NCI-H2081 (cell line): ENCODE data around the gene IST1.

Experiments used
- DNase-seq, 2 experiments: peaks; one replicate each; lab custom pipeline; 2025; lab: John Stamatoyannopoulos, UW

IST1 gene

DNA sequence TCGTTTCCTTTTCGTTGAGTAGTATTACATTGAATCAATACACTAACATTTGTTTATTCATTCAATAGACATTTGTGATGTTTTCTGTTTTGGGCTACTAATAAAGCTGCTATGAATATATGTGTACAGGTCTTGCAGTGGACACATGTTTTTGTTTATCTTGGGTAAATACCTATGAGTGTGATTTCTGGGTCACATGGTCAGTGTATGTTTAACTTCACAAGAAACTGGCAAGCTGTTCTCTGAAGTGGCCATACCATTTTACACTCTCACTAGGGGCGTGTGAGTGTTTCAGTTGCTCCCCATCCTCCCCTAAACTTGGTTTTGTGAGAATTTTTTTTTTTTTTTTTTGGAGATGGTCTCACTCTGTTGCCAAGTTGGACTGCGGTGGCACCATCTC, 69.9 kb downstream of the IST1 start:
- DNase-seq = no peak

DNA sequence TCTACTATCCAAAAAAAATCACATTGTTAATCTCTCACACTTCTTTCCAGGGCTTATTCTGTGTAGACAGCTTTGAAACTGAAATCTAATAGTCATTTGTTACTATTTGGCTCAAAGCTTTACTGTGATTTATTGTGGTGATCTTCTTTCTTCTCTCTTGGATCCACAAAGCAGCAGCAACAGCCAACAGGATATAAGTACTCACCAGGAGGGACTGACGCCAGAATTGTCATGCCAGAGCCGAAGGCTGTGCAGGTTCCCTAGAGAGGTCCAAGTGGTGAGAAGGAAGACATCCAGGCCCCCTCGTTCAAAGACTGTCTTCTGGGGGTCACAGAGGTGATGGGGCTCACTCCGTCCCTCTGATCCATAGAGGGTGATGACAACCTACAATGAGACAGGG, 71.6 kb downstream of the IST1 start:
- DNase-seq = no peak

DNA sequence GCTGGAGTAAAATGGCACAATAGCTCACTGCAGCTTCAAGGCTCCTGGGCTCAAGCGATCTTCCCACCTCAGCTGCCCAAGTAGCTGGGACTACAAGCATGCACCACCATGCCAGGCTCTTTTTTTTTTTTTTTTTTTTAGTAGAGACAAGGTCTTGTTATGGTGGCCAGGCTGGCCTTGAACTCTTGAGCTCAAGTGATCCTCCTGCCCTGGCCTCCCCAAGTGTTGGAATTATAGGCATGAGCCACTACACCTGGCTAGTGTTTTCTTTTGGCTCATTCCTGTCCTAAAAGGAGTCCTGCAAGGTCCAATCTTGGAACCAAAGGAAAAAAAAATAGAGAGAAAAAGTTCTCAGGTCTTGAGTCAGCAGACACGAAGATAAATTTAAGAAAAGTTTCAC, 74.0 kb downstream of the IST1 start:
- DNase-seq = no peak

DNA sequence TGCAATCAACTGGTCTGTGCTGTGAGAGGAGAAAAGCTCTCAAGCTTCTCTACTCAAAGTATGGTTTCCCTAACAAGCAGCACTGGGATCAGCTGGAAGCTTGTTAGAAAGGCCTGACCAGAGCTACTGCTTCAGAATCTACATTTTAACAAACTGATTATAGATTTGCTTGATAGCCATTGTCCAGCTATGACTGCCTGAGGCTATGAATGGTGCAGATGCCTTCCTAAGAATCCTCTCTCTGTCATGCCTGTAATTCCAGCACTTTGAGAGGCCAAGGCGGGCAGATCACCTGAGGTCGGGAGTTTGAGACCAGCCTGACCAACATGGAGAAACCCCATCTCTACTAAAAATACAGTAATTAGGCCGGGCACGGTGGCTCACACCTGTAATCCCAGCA, 76.2 kb downstream of the IST1 start:
- no peak for DNase-seq

DNA sequence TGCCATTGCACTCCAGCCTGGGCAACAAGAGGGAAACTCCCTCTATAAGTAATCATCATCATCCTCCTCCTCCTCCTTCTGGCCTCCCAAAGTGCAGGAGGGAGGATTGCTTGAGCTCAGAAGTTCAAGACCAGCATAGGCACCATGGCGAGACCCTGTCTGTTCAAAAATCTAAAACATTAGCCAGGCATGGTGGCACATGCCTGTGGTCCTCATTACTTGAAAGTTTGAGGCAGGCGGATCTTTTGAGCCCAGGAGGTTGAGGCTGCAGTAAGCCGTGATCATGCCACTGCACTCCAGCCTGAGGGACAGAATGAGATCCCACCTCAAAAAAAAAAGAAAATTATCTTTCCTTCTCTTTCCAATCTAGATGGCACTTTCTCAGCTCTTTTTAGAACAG, 77.0 kb downstream of the IST1 start:
- DNase-seq = no peak

DNA sequence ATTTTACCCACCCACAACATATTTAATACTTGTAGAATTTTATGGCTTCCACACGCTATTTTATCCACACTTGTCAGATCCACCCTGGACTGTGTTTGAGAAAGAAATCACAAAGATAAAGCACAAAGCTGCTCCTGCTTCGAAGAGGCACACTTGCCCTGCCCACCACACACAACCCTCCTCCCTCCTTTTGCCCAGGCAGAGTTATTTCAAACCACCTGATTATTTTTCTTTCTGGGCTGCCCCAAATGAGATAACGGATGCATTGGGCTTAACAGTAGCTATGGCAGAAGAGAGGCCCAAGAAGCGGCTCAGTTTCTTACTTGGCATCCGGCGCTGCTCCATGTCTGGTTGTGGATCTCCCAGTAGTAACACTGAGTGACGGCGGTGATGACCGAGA, 77.7 kb downstream of the IST1 start:
- DNase-seq = no peak

DNA sequence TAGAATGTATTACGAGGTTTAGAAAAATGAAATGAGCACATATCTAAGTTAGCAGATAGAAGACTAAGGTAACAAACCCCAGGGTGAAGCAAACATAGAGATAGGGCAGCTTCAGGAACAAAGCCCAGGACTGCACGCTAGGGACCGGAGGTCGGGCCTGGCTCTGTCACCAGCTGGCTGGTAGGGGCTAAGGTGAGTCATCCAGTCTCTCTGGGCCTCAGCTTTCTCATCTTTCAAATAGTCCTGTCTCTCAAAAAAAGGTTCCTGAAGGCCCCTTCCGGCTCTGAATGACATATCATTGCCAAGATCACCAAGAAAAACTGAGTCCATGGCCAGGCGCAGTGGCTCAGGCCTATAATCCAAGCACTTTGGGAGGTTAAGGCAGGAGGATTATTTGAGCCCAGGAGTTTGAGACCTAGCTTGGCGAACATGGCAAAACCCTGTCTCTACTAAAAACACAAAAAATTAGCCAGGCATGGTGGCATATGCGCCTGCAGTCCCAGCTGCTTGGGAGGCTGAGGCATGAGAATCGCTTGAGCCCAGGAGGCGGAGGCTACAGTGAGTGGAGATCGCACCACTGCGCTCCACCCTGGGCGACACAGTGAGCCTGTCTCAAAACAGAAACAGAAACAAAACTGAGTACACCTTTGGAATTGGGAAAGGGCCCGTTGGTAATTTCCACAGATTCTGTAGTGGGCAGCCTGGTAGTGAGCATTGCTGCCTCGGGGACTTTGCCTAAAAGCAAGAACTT, 78.9 kb downstream of the IST1 start:
- DNase-seq = no peak
